ENCODE results near the gene NUDT3.
"Not testable (repeated sequence)": the region's sequence is repeated elsewhere in the genome, so short reads cannot be mapped to it uniquely, and the experiment has no call there.

Gene NUDT3

GRCh38 chr6:34375833-34376232 is 16.6 kb downstream of the NUDT3 start:
- Histone ChIP-seq H3K4me3 (ENCODE audit: low read depth, low read length) (no peak overlapping the region), H3K4me1 (no peaks in the 10 kb centered on the region), H3K9me3 (no peaks in the 10 kb centered on the region), H3K36me3 (no peaks in the 10 kb centered on the region; the same call in none of the 2 replicates), H3K27me3 (no peaks in the 10 kb centered on the region)
- TF ChIP-seq CTCF (IDR thresholded peaks at IDR 0.05; ENCODE audit: low read depth, low read length), result no peak
- DNase-seq, result no peak

GRCh38 chr6:34374508-34374907 is 18.0 kb downstream of the NUDT3 start:
- Histone ChIP-seq H3K36me3 (peaks cover 6% of the 10 kb centered on the region), H3K9me3 (no peaks in the 10 kb centered on the region), H3K4me1 (no peaks in the 10 kb centered on the region), H3K27me3 (no peaks in the 10 kb centered on the region), H3K4me3 (ENCODE audit: low read depth, low read length) (no peak overlapping the region)
- no peak for TF ChIP-seq CTCF (IDR thresholded peaks at IDR 0.05; ENCODE audit: low read depth, low read length)
- DNase-seq, result no peak

- peaks cover 6% of the 10 kb centered on the region for H3K36me3 ChIP-seq
- no peaks in the 10 kb centered on the region for H3K9me3 ChIP-seq
- H3K27me3 ChIP-seq, result no peaks in the 10 kb centered on the region
- no peak for DNase-seq
- no peak overlapping the region for H3K4me3 ChIP-seq (ENCODE audit: low read depth, low read length)
- no peaks in the 10 kb centered on the region for H3K4me1 ChIP-seq
- no peak for TF ChIP-seq CTCF (IDR thresholded peaks at IDR 0.05; ENCODE audit: low read depth, low read length)
These were observed 18.4 kb downstream of the NUDT3 start for GRCh38 chr6:34374069-34374468.

- no peak for TF ChIP-seq CTCF (IDR thresholded peaks at IDR 0.05; ENCODE audit: low read depth, low read length)
- peaks cover 6% of the 10 kb centered on the region for H3K36me3 ChIP-seq
These were observed 19.0 kb downstream of the NUDT3 start for GRCh38 chr6:34373511-34373910.

GRCh38 chr6:34371865-34372264 is 20.6 kb downstream of the NUDT3 start:
- H3K4me3 ChIP-seq (ENCODE audit: low read depth, low read length); H3K36me3 ChIP-seq; DNase-seq; H3K4me1 ChIP-seq; H3K9me3 ChIP-seq; H3K27me3 ChIP-seq: not testable (repeated sequence)

More at GRCh38 chr6:34373511-34373910, 19.0 kb downstream of the NUDT3 start:
- Histone ChIP-seq H3K4me3 (ENCODE audit: low read depth, low read length) (no peak overlapping the region), H3K27me3 (no peaks in the 10 kb centered on the region), H3K9me3 (no peaks in the 10 kb centered on the region), H3K4me1 (no peaks in the 10 kb centered on the region)
- DNase-seq, result no peak

- no peaks in the 10 kb centered on the region for H3K4me1 ChIP-seq
- no peaks in the 10 kb centered on the region for H3K27me3 ChIP-seq
- H3K36me3 ChIP-seq, result peaks cover 6% of the 10 kb centered on the region
- DNase-seq, result no peak
- TF ChIP-seq CTCF (IDR thresholded peaks at IDR 0.05; ENCODE audit: low read depth, low read length), result no peak
- H3K9me3 ChIP-seq, result no peaks in the 10 kb centered on the region
- no peak overlapping the region for H3K4me3 ChIP-seq (ENCODE audit: low read depth, low read length)
These were observed 22.1 kb downstream of the NUDT3 start for GRCh38 chr6:34370361-34370760.

- H3K4me3 ChIP-seq (ENCODE audit: low read depth, low read length), result no peak overlapping the region
- no peaks in the 10 kb centered on the region for H3K27me3 ChIP-seq
- H3K9me3 ChIP-seq, result no peaks in the 10 kb centered on the region
- TF ChIP-seq CTCF (IDR thresholded peaks at IDR 0.05; ENCODE audit: low read depth, low read length), result no peak
- peaks cover 6% of the 10 kb centered on the region for H3K36me3 ChIP-seq
- H3K4me1 ChIP-seq, result no peaks in the 10 kb centered on the region
- DNase-seq, result no peak
These were observed 23.1 kb downstream of the NUDT3 start for GRCh38 chr6:34369385-34369784.

Measured in BE2C (cell line).